Right lung (tissue), 5 donors: Measurements from ENCODE around the gene NFE2. TPM values are rescaled to one million over a fixed set of nuclear protein-coding genes. Genes with fewer than 3 reads are reported as not detected.

ENCODE experiments used
- DNase-seq, 2 donors: peaks; one replicate each; pipeline ENCODE4 v3.0.0-alpha.2; 2013
- polyA plus RNA-seq, 5 donors: library from polyadenylated mRNA; unstranded; fragments of 120-200 nt; gene quantifications; one replicate each; pipeline versions ENCODE4 v1.2.1 to v1.2.3, GENCODE V29; 2013; ENCODE audit warnings: inconsistent platforms in 1 of 5, low replicate concordance in 1 of 5; ENCODE audit not compliant: insufficient read length in 5 of 5, insufficient read depth in 1 of 5

Gene NFE2
- polyA plus RNA-seq, 5 donors, result 4.8 to 8.8 (median 6.1) TPM

DNA sequence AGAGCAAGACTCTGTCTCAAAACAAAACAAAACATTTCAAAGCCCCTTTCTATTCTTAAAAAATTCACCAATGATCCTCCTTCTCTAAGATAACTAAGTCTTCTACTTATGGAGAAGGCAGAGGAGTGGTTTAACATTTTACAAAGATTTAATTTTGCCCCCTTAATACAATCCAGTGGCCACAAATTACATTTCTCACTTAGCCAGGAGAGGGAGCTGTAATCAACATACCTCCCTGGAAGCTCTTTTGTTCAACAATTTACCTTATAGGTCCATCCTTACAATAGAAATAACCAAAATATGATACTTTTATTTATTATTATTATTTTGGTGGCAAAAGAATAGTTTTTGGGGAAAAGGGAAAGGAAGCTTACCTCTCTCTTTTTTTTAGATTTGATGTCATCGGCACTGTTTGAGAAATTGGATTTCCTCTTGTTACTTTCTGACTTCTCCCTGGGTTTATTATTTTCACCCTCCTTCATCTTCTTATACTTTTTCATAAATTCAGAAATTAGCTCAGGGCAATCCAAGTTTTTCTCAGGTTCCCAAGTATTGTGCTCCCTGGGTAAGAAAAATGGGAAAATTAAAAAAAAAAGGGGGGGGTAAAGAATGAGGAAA is 49.0 kb downstream of the NFE2 start:
- DNase-seq, result no peak

DNA sequence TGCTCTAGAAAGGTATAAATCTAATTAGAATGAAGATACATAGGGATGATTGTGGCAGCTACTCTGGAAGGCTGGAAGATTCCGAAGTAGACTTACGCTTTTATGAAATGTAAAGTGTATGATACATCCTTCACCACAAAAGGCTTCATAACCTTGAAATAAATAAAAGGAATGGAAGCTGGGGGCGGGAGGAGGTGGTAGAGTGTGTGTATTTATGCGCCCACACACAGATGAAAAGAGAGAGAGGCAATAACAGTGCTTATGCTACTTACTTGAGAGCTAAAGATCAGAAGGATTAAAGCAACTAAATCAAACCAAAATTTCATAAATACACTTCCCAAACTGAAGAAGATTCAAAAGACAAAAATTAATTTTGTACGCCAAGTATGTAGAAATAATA is 51.3 kb downstream of the NFE2 start:
- no peak for DNase-seq

DNA sequence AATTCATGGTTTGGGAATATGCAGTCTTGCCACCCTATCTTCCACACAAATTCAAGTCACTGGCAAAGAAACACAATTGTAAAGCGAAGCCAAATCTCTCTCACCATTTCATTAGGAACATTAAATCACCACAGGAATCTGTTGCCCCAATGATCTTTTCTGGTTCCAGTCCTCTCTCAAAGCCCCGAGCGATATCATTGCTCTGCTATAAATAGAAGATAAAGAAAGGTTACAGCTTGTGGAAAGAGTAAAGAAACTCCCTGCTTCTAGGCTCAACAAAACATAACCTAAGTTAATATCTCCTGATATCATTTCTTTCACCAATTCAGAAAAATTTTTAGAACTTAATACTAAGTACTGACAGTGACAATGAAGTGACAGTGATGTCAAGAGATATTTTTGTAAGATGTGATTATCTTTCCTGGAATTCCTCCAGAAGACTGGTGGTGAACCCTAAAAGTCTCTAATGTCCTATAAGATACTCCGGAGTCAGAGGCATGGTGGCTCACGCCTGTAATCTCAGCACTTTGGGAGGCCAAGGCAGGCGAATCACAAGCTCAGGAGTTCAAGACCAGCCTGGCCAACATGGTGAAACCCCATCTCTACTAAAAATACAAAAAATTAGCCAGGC is 54.7 kb downstream of the NFE2 start:
- no peak for DNase-seq

Other genes starting within 250 kb of the NFE2 start
- 1 to 10 TPM; 3.1 to 5.6 (median 3.4) TPM for gene HOXC4, start 247.2 kb downstream of the NFE2 start, polyA plus RNA-seq
- gene SMUG1, start 112.0 kb downstream of the NFE2 start, polyA plus RNA-seq, result 10 to 100 TPM; 29.1 to 32.4 (median 30.8) TPM
- gene CBX5, start 20.9 kb downstream of the NFE2 start, polyA plus RNA-seq, result 100 to 1,000 TPM in 4 of 5 donors, 10 to 100 TPM in 1; 78.1 to 132 (median 110) TPM
- gene HNRNPA1, start 20.3 kb downstream of the NFE2 start, polyA plus RNA-seq, result 1,000 to 10,000 TPM; 3,197 to 4,469 (median 3,770) TPM
- 100 to 1,000 TPM; 204 to 224 (median 218) TPM for gene COPZ1, start 24.1 kb upstream of the NFE2 start, polyA plus RNA-seq
- gene GPR84, start 63.5 kb upstream of the NFE2 start, polyA plus RNA-seq, result under 1 TPM; 0.16 to 0.45 (median 0.19) TPM
- 10 to 100 TPM in 3 of 5 donors, 1 to 10 TPM in 2; 8.8 to 16.8 (median 10.3) TPM for gene ZNF385A, start 83.7 kb upstream of the NFE2 start, polyA plus RNA-seq
- gene ITGA5, start 118.3 kb upstream of the NFE2 start, polyA plus RNA-seq, result 10 to 100 TPM; 58.0 to 62.7 (median 62.3) TPM
- gene GTSF1, start 172.6 kb upstream of the NFE2 start, polyA plus RNA-seq, result under 1 TPM in 3 of 5 donors, not detected in 2; 0.13 to 0.24 (median 0.15) TPM
- gene NCKAP1L, start 196.7 kb upstream of the NFE2 start, polyA plus RNA-seq, result 1 to 10 TPM; 5.4 to 7.3 (median 6.6) TPM
- gene PDE1B, start 248.6 kb upstream of the NFE2 start, polyA plus RNA-seq, result 1 to 10 TPM; 2.4 to 4.4 (median 4.0) TPM